ENCODE data around the gene HIVEP1. TPM values are rescaled to one million over a fixed set of nuclear protein-coding genes. Genes with fewer than 3 reads are reported as not detected.

The HIVEP1 gene
- 22.8 TPM for total RNA-seq
- long read RNA-seq, partial matches to known transcripts = 5 of 6 reads
- long read RNA-seq, other reads (novel, unspliced or antisense) = 1 of 6 reads

DNA sequence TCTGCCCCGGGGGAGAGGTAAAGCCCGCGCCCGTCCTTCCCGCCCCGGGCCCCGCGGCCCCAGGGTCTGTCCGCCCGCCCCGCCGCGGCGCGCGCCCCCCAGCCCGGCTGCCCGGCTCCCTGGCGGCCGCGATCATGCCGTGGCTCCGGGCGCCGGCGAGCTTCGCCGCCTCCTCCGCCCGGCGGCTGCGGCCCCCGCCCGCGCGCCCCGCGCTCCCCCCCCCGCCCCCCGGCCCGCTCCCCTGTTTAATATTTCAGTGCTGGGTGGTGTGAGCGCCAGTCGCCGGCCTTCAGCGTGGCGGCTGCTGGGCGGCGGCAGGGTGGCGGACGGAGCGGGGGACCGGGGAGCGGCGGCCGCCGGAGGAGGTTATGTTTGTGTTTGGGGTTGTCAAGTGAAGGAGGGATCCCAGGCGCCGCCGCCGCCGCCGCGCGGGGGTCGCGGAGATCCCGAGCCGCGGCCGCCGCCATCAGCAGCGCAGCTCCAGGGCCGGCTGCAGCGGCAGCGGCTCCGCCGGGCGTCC is at the start of gene HIVEP1:
TSS of gene HIVEP1 (plus strand) at position 275 of the 520 bp plus-strand sequence. CDS start 3,317 bp downstream, outside the sequence.
- ATAC-seq (no peak), DNase-seq (peak; percentile 59)
- H3K9me3 ChIP-seq = no peaks in the 10 kb centered on the region
- peak within 1 kb of the TSS; percentile 73 for H3K4me3 ChIP-seq
- H3K27ac ChIP-seq = peak within 1 kb of the TSS; percentile 96
- intact Hi-C loops (cut with DNase I) = no loop called here
- H3K4me1 ChIP-seq = peaks cover 33% of the 10 kb centered on the region
- peaks cover 7% of the 10 kb centered on the region for H3K36me3 ChIP-seq
- TF ChIP-seq, protein P1, sequence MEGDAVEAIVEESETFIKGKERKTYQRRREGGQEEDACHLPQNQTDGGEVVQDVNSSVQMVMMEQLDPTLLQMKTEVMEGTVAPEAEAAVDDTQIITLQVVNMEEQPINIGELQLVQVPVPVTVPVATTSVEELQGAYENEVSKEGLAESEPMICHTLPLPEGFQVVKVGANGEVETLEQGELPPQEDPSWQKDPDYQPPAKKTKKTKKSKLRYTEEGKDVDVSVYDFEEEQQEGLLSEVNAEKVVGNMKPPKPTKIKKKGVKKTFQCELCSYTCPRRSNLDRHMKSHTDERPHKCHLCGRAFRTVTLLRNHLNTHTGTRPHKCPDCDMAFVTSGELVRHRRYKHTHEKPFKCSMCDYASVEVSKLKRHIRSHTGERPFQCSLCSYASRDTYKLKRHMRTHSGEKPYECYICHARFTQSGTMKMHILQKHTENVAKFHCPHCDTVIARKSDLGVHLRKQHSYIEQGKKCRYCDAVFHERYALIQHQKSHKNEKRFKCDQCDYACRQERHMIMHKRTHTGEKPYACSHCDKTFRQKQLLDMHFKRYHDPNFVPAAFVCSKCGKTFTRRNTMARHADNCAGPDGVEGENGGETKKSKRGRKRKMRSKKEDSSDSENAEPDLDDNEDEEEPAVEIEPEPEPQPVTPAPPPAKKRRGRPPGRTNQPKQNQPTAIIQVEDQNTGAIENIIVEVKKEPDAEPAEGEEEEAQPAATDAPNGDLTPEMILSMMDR (IDR thresholded peaks at IDR 0.05) = no peak
- no peaks in the 10 kb centered on the region for H3K27me3 ChIP-seq (ENCODE audit: low read depth)

DNA sequence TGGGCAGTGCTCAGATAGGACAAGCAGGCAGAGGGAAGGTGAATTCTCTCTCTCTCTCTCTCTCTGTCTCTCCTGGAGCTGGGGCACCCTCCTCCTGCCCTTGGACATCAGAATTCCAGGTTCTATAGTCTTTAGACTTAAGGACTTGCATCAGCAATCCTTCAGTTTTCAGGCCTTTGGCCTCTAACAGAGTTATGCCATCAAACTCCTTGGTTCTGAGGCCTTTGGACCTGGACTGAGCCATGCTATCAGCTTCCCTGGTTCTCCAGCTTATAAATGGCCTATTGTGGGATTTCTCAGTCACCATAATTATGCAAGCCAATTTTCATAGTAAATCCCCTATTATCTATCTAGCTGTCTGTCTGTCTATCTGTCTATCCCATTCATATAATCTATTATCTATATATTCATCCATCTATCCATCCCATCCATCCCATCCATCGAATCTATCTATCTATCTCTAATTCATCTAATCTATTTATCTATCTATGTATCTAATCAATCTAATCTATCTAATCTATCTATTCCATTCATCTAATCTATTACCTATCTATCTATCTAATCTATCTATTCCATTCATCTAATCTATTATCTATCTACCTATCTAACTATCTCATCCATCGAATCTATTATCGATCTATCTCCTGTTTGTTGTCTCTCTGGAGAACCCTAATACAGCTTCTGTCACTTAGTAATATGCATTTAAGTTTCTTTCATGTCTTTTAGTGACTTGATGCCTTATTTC is 48.2 kb upstream of the HIVEP1 start:
- no peak overlapping the region for H3K27ac ChIP-seq
- H3K4me3 ChIP-seq = no peak overlapping the region
- H3K9me3 ChIP-seq = no peaks in the 10 kb centered on the region
- ATAC-seq (no peak), DNase-seq (no peak)
- H3K27me3 ChIP-seq (ENCODE audit: low read depth) = no peaks in the 10 kb centered on the region
- no peaks in the 10 kb centered on the region for H3K36me3 ChIP-seq
- intact Hi-C loops (cut with DNase I) = no loop called here
- no peaks in the 10 kb centered on the region for H3K4me1 ChIP-seq
- TF ChIP-seq, protein P1 (IDR thresholded peaks at IDR 0.05) = no peak

DNA sequence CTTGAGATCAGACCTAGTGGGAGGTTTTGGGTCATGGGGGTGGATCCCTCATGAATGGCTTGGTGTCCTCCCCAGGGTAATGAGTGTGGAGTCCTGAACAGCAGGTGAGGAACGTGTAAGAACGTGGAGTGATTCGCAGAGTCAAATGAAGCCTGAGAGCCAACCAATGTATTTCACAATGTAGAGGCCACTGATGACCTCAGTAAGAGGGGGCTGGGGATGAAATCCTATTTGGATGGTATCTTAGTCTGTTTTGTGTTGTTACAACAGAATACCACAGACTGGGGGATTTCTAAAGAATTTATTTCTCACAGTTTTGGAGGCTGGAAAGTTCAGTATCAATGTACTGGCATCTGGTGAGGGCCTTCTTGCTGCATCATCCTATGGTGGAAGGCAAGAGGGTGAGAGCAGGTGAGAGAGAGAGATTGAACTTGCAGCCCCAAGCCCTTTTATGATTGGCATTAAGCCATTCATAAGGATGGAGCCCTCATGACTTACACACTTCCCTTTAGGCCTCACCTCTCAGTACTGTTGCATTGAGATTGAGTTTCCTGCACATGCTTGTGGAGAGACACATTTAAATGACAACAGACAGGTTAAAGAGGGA is 47.3 kb upstream of the HIVEP1 start:
- no peaks in the 10 kb centered on the region for H3K4me1 ChIP-seq
- no peaks in the 10 kb centered on the region for H3K36me3 ChIP-seq
- no peaks in the 10 kb centered on the region for H3K27me3 ChIP-seq (ENCODE audit: low read depth)
- ATAC-seq (no peak), DNase-seq (no peak)
- intact Hi-C loops (cut with DNase I) = no loop called here
- TF ChIP-seq, protein P1 (IDR thresholded peaks at IDR 0.05) = no peak
- H3K9me3 ChIP-seq = no peaks in the 10 kb centered on the region
- no peak overlapping the region for H3K4me3 ChIP-seq
- no peak overlapping the region for H3K27ac ChIP-seq

DNA sequence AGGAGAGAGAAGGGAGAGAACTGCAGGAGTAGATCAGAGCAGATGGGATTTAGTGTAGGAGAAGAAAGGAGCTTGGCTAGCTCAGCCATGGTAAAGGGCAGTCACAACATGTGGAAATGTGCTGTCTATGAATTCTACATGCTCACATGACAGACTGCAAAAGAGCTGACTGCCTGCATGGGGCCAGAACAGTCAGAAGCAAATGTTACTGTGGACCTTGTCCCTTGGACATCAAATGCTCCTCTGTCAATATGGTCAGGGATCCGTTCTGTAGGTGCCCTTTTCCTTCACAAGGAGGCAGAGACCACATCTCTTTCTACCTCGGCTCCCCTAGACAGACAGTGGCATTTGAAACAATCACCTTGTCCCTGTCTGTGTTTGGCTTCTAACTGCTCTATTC is 46.6 kb upstream of the HIVEP1 start:
- Histone ChIP-seq H3K4me1 (no peaks in the 10 kb centered on the region), H3K36me3 (no peaks in the 10 kb centered on the region), H3K4me3 (no peak overlapping the region), H3K27me3 (ENCODE audit: low read depth) (no peaks in the 10 kb centered on the region), H3K27ac (no peak overlapping the region), H3K9me3 (no peaks in the 10 kb centered on the region)
- intact Hi-C loops (cut with DNase I) = no loop called here
- DNase-seq (no peak), ATAC-seq (no peak)
- TF ChIP-seq, protein P1 (IDR thresholded peaks at IDR 0.05) = no peak

DNA sequence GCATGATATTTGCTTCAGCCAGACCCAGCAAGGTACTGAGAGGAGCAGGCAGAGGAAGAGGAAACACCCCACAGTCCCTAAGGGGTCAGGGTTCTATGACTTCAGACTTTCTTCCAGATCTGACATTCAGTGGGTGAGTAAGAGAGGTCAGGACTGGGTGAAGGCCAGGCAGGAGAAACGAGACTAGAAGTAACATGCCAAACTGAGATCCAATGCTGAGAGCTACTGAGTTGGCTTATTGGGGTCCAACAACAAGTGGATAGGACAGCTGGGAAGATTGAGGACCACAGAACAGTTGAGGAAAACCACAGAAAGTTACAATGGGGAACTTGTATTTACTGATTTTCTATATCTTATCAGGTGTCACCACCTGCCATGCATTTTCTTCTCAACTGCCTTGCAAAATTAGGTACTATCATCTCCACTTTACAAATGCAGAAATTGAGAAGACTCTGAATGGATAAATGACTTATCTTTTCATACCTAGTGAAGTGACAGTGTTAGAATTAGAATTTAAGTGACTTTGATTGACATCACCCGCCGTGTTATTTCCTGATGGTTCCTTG is 43.8 kb upstream of the HIVEP1 start:
- intact Hi-C loops (cut with DNase I) = no loop called here
- DNase-seq (no peak), ATAC-seq (peak in 1 of 2 donors; percentile 8)
- H3K27ac ChIP-seq = no peak overlapping the region
- no peaks in the 10 kb centered on the region for H3K4me1 ChIP-seq
- no peaks in the 10 kb centered on the region for H3K27me3 ChIP-seq (ENCODE audit: low read depth)
- TF ChIP-seq, protein P1 (IDR thresholded peaks at IDR 0.05) = no peak
- H3K4me3 ChIP-seq = no peak overlapping the region
- H3K9me3 ChIP-seq = no peaks in the 10 kb centered on the region
- H3K36me3 ChIP-seq = no peaks in the 10 kb centered on the region

Data from lower lobe of right lung (tissue), 2 donors.